ENCODE results near the gene RINT1. TPM values are rescaled to one million over a fixed set of nuclear protein-coding genes. Genes with fewer than 3 reads are reported as not detected.

The RINT1 gene
- total RNA-seq, 1 donor from 2014 or later, result 21.1 TPM

- TF ChIP-seq, protein P1, sequence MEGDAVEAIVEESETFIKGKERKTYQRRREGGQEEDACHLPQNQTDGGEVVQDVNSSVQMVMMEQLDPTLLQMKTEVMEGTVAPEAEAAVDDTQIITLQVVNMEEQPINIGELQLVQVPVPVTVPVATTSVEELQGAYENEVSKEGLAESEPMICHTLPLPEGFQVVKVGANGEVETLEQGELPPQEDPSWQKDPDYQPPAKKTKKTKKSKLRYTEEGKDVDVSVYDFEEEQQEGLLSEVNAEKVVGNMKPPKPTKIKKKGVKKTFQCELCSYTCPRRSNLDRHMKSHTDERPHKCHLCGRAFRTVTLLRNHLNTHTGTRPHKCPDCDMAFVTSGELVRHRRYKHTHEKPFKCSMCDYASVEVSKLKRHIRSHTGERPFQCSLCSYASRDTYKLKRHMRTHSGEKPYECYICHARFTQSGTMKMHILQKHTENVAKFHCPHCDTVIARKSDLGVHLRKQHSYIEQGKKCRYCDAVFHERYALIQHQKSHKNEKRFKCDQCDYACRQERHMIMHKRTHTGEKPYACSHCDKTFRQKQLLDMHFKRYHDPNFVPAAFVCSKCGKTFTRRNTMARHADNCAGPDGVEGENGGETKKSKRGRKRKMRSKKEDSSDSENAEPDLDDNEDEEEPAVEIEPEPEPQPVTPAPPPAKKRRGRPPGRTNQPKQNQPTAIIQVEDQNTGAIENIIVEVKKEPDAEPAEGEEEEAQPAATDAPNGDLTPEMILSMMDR (conservative IDR thresholded peaks at IDR 0.05), result no peak
- Mint-ChIP-seq H3K9me3 (no peaks in the 10 kb centered on the region), H3K4me1 (ENCODE audit: unreplicated experiment) (peaks cover 15% of the 10 kb centered on the region), H3K27ac (no peak overlapping the region), H3K27me3 (no peaks in the 10 kb centered on the region), H3K36me3 (no peaks in the 10 kb centered on the region), H3K4me3 (peak overlapping the region; percentile 87)
- DNase-seq (ENCODE audit: extremely low spot score, unreplicated experiment), result no peak
Observed at GRCh38 chr7:105580022-105580740, 48.2 kb downstream of the RINT1 start.

- Mint-ChIP-seq H3K27ac (peak within 1 kb of the TSS; percentile 80), H3K4me3 (peak within 1 kb of the TSS; percentile 87), H3K36me3 (no peaks in the 10 kb centered on the region), H3K4me1 (ENCODE audit: unreplicated experiment) (peaks cover 15% of the 10 kb centered on the region), H3K27me3 (no peaks in the 10 kb centered on the region), H3K9me3 (no peaks in the 10 kb centered on the region)
- DNase-seq (ENCODE audit: extremely low spot score, unreplicated experiment), result peak; percentile 87
- TF ChIP-seq, protein P1 (conservative IDR thresholded peaks at IDR 0.05), result peak; percentile 51
Observed at GRCh38 chr7:105581066-105581811, 49.2 kb downstream of the RINT1 start, which contains the start of gene EFCAB10. EFCAB10 (minus strand) TSS chr7:105581493; CDS start chr7:105581463, 30 bp downstream.

DNA sequence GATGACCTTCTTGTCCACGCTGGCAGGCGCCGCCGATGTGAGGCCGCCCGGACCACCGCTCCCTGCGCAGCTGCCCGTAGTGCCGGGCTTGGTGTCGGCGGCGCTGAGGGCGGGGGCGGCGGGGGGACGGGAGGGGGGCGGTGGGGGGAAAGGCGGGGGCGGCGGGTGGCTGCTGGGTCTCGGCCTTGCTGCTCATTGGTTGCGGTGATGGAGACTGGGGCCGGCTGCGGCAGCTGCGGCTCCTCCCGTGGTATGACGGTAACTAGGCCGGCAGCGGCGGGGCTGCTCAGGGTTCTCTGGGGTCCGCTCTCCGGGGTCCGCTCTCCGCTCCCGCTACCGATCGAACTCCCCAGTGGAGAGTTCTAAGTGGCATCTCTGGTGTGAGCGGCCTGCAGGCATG lies 51.1 kb downstream of the RINT1 start:
- H3K4me1 Mint-ChIP-seq (ENCODE audit: unreplicated experiment), result peaks cover 18% of the 10 kb centered on the region
- H3K27me3 Mint-ChIP-seq, result no peaks in the 10 kb centered on the region
- TF ChIP-seq, protein P1 (conservative IDR thresholded peaks at IDR 0.05), result no peak
- DNase-seq (ENCODE audit: extremely low spot score, unreplicated experiment), result no peak
- no peaks in the 10 kb centered on the region for H3K9me3 Mint-ChIP-seq
- H3K4me3 Mint-ChIP-seq, result no peak overlapping the region
- no peaks in the 10 kb centered on the region for H3K36me3 Mint-ChIP-seq
- H3K27ac Mint-ChIP-seq, result no peak overlapping the region

GRCh38 chr7:105584165-105584564 lies 52.2 kb downstream of the RINT1 start:
- Mint-ChIP-seq H3K36me3 (no peaks in the 10 kb centered on the region), H3K9me3 (no peaks in the 10 kb centered on the region), H3K27me3 (no peaks in the 10 kb centered on the region), H3K4me1 (ENCODE audit: unreplicated experiment) (peaks cover 23% of the 10 kb centered on the region), H3K27ac (no peak overlapping the region), H3K4me3 (no peak overlapping the region)
- TF ChIP-seq, protein P1 (conservative IDR thresholded peaks at IDR 0.05), result no peak
- DNase-seq (ENCODE audit: extremely low spot score, unreplicated experiment), result no peak

DNA sequence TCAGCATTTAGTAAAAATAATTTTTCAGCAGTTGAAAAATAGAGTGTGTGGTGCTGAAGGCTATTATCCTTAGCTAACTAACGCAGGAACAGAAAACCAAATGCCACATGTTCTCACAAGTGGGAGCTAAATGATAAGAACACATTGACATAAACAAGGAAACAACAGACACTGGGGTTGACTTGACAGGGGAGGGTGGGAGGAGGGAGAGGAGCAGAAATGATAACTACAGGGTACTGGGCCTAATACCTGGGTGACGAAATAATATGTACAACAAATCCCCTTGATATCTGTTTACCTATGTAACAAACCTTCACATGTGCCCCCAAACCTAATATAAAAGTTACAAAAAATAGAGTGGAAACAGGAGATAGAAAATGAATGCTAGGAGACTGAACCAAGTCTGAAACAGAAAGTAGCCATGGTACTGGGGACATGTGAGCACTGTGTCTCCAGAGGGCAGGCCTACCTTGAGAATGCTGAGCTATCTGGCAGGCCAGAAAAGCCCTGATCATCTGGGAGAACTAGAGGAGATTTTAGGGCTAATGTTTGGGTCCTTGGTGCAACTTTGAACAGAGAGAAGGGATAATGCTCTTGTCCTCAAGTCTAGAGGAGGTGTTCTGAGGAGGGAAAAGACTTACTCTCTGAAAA lies 54.0 kb downstream of the RINT1 start:
- Mint-ChIP-seq H3K4me3 (no peak overlapping the region), H3K27me3 (no peaks in the 10 kb centered on the region), H3K9me3 (no peaks in the 10 kb centered on the region), H3K27ac (no peak overlapping the region), H3K36me3 (no peaks in the 10 kb centered on the region), H3K4me1 (ENCODE audit: unreplicated experiment) (peaks cover 25% of the 10 kb centered on the region)
- TF ChIP-seq, protein P1 (conservative IDR thresholded peaks at IDR 0.05), result no peak
- DNase-seq (ENCODE audit: extremely low spot score, unreplicated experiment), result no peak

Data from type B pancreatic cell (in vitro differentiated cells).